IPS-18a (cell line): Measurements from ENCODE around the gene FXYD7.
"Not testable (repeated sequence)": the region's sequence is repeated elsewhere in the genome, so short reads cannot be mapped to it uniquely, and the experiment has no call there.

Experiments
- H3K27ac ChIP-seq: one replicate; pipeline ENCODE4 v1.5.1; 2013; ENCODE audit warnings: low read length
- H3K27me3 ChIP-seq: one replicate; pipeline ENCODE4 v1.6.1; 2013; ENCODE audit warnings: mild to moderate bottlenecking, low read length; ENCODE audit not compliant: control insufficient read depth, insufficient read depth
- H3K36me3 ChIP-seq: one replicate; pipeline ENCODE4 v1.6.1; 2013; ENCODE audit warnings: low read depth, low read length; ENCODE audit not compliant: control insufficient read depth
- H3K4me1 ChIP-seq: one replicate; pipeline ENCODE4 v1.6.1; 2013; ENCODE audit warnings: low read depth, low read length; ENCODE audit not compliant: control insufficient read depth
- H3K4me3 ChIP-seq: one replicate; pipeline ENCODE4 v1.5.1; 2013; ENCODE audit warnings: low read length
- H3K9ac ChIP-seq: one replicate; pipeline ENCODE4 v1.6.1; 2013; ENCODE audit warnings: mild to moderate bottlenecking, low read length, moderate library complexity
- H3K9me3 ChIP-seq: one replicate; pipeline ENCODE4 v1.6.1; 2013; ENCODE audit warnings: low read depth, low read length; ENCODE audit not compliant: control insufficient read depth

The FXYD7 gene

DNA sequence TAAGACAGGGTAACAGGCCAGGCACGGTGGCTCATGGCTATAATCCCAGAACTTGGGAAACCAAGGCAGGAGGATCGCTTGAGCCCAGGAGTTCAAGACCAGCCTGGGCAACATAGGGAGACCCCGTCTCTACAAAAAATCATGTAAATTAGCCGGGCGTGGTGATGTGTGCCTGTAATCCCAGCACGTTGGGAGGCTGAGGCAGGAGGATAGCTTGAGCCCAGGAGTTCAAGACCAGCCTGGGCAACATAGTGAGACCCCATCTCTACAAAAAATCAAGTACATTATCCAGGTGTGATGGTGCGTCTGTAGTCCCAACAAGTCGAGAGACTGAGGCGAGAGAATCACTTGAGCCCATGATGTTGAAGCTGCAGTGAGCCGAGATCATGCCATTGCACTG, 39.4 kb upstream of the FXYD7 start:
- H3K4me3 ChIP-seq, H3K36me3 ChIP-seq, H3K9ac ChIP-seq, H3K9me3 ChIP-seq, H3K27me3 ChIP-seq, H3K4me1 ChIP-seq, H3K27ac ChIP-seq: not testable (repeated sequence)

DNA sequence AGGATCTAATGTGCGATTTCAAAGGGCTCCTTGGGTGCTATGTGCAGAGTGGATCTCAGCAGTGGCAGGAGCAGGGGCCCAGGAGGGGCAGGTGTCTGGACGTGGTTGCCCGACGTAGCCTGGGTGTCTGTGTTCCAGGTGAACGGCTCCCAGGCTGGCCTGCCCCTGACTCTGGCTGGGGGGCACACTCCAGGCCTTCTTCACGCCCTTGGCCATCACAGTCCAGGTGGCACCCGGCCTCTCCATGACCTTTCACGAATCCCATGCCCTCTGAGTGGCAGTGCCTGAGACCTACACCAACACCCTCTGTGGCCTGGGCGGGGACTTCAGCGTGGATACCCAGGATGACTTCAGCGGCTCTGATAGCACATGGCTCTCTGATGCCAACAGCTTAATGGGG, 38.7 kb upstream of the FXYD7 start:
- Histone ChIP-seq H3K27me3 (no peaks in the 10 kb centered on the region), H3K4me1 (no peaks in the 10 kb centered on the region)

DNA sequence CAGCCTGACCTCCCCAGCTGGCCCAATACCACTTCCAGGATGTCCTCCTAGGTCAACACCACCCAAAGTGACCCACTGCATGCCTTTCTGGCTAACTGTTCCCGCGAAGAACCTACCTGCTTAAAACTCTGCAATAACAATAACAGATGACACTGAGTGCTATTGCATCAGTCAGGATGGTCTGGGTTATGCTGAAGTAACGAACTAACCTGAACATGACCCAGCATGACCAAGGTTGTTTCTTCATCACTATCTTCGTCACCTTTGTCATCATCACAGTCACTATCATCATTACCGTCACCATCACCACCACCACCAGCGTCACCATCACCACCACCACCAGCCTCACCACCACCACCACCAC, 38.0 kb upstream of the FXYD7 start:
- Histone ChIP-seq H3K4me3 (no peak overlapping the region), H3K9me3 (no peaks in the 10 kb centered on the region), H3K27ac (no peak overlapping the region)

More for the DNA sequence above, 38.7 kb upstream of the FXYD7 start:
- no peak overlapping the region for H3K9ac ChIP-seq
- no peaks in the 10 kb centered on the region for H3K9me3 ChIP-seq
- no peak overlapping the region for H3K27ac ChIP-seq
- no peak overlapping the region for H3K4me3 ChIP-seq
- no peaks in the 10 kb centered on the region for H3K36me3 ChIP-seq

DNA sequence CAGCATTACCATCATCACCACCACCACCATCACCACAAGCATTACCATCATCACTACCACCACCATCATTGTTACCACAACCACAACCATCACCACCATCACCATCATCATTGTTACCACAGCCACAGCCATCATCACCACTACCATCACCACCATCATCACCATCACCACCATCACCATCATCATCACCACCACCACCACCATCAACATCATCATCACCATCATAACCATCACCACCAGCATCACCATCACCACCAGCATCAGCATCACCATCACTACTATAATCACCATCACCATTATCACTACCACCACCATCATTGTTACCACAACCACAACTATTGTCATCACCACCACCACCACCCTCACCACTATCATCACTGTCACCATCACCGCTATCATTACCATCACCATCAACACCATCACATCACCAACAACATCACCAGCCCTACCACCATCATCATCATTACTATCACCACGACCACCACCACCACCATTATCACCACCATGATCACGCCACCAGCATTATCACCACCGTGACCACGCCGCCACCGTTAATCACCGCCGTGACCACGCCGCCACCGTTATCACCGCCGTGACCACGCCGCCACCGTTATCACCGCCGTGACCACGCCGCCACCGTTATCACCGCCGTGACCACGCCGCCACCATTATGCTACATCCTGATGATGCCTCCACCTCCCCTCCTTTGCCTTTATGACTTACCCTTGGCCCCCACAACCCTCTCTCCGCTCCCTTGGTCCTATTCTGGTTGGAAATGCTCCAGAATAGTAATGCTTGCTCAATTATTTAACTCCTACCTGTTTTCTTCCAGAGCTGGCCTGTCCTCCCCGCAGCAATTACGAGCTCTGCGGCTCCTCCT, 37.4 kb upstream of the FXYD7 start:
- H3K27ac ChIP-seq: no peak overlapping the region
- no peak overlapping the region for H3K4me3 ChIP-seq
- no peaks in the 10 kb centered on the region for H3K4me1 ChIP-seq
- no peak overlapping the region for H3K9ac ChIP-seq
- no peaks in the 10 kb centered on the region for H3K27me3 ChIP-seq
- no peaks in the 10 kb centered on the region for H3K36me3 ChIP-seq
- H3K9me3 ChIP-seq: no peaks in the 10 kb centered on the region

More for the DNA sequence above, 38.0 kb upstream of the FXYD7 start:
- Histone ChIP-seq H3K27me3 (no peaks in the 10 kb centered on the region), H3K9ac (no peak overlapping the region), H3K4me1 (no peaks in the 10 kb centered on the region), H3K36me3 (no peaks in the 10 kb centered on the region)

DNA sequence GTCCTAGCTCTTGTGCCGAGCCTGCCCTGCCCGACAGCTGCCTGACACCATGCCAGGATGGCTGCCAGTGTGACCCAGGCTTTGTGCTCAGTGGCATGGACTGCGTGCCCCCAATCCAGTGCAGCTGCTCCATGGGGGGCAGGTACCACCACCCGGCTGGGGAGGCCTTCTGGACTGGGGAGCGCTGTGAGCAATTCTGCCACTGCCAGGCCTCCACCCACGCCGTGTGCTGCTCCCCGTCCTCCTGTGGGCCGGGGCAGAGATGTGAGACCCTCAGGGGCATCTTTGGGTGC, 36.8 kb upstream of the FXYD7 start:
- Histone ChIP-seq H3K27ac (no peak overlapping the region), H3K9ac (no peak overlapping the region), H3K36me3 (no peaks in the 10 kb centered on the region), H3K4me1 (no peaks in the 10 kb centered on the region), H3K27me3 (no peaks in the 10 kb centered on the region), H3K4me3 (no peak overlapping the region), H3K9me3 (no peaks in the 10 kb centered on the region)

DNA sequence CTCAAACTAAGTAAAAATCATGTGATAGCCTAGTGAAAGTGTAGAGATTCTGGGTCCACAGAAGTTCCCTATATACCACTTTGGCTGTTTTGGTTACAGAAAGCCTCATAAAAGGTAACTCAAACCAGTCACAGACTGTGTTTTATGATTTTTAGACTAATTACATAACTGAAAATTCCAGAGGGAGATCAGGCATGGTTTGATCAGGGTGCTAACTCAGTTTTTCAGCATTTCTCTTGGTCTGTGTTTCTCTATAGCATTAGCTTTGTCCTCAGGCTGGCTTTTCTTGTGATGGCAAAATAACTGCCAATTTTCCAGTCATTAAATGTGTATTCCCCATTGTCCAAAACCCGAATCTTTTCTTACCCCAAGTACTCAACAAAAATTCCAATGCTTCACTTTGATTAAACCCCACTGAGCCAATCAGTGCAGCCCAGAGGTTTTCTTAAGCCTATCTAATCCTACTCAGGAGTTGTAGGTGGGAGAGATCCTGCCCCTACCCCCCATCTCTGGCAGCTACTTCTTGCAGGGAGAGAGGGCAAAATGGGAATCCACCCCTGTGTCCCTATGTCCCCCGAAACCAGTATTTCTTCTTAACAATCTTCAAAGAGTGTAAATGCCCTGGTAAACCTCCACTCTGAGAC, 36.0 kb upstream of the FXYD7 start:
- no peaks in the 10 kb centered on the region for H3K36me3 ChIP-seq
- no peaks in the 10 kb centered on the region for H3K27me3 ChIP-seq
- no peaks in the 10 kb centered on the region for H3K4me1 ChIP-seq
- H3K27ac ChIP-seq: no peak overlapping the region
- H3K4me3 ChIP-seq: no peak overlapping the region
- no peaks in the 10 kb centered on the region for H3K9me3 ChIP-seq
- H3K9ac ChIP-seq: no peak overlapping the region

DNA sequence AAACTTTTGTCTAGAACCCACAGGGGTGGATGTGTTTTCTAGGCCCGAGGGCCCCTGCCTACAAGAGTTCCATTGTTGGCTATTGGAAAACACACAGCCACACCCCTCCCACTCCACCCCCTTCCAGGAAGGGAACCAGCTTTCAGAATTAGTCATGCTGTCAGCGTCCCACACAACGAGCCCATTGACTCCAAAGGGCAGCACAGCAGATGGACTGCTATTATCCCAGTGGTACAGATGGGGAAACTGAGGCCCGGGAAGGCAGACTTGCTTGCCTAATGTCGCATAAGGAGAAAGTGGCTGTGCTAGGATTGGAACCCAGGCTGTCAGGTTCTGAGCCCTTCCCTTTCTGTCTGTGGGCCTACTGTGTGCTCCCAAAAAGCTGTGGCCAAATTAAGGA, 35.5 kb upstream of the FXYD7 start:
- Histone ChIP-seq H3K9ac (no peak overlapping the region), H3K9me3 (no peaks in the 10 kb centered on the region), H3K27me3 (no peaks in the 10 kb centered on the region), H3K4me3 (no peak overlapping the region), H3K27ac (no peak overlapping the region), H3K4me1 (no peaks in the 10 kb centered on the region), H3K36me3 (no peaks in the 10 kb centered on the region)

DNA sequence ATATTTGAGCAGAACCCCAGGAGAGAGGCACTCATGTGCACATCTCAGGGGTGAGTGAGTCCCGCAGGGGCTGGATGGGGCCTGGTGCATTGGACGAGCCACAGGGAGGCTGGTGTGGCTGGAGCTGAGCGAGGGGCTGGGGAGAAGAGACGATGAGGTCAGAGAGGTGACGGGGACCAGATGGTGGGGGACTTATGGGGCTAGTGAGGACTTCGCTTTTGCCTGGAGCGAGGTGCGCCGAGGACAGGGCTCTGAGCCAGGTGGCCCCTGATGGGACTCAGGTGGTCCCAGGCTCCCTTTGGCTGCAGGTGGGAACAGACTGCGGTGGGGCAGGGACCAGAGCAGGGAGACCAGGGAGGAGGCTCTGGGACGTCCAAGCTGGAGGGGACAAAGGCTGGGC, 34.3 kb upstream of the FXYD7 start:
- no peaks in the 10 kb centered on the region for H3K27me3 ChIP-seq
- H3K4me3 ChIP-seq: no peak overlapping the region
- no peak overlapping the region for H3K9ac ChIP-seq
- no peaks in the 10 kb centered on the region for H3K4me1 ChIP-seq
- H3K9me3 ChIP-seq: no peaks in the 10 kb centered on the region
- H3K36me3 ChIP-seq: no peaks in the 10 kb centered on the region
- H3K27ac ChIP-seq: no peak overlapping the region

DNA sequence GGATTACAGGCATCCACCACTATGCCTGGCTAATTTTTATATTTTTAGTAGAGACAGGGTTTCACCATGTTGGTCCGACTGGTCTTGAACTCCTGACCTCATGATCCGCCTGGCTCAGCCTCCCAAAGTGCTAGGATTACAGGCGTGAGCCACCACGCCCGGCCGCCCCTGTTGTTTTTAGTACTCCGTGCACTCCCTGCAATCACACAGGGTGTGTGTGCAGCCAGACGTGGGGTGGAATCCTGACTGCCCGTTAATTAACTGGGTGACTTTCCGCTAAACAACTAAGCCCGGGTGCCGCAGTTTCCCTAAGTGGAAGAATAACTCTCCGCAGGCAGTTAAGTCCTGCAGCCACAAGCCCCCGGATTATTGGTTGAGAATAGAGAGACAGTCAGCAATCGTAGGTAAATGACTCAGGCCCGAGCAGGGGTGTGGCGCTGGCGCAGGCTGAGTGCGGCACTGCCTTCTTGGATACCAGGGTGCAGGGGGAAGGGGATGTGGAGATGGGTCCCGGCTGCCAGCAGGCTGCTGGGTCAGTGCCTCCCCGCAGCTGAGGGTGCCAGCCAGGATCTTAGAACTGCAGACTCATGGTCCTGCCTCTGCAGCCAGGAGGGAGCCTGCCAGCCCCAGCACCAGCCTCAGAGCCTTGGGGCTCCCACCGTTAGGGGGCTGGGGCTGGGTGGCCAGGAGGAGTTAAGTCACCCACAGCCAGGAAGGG, 33.5 kb upstream of the FXYD7 start:
- Histone ChIP-seq H3K4me3 (no peak overlapping the region), H3K4me1 (peaks cover 4% of the 10 kb centered on the region), H3K27ac (no peak overlapping the region), H3K27me3 (no peaks in the 10 kb centered on the region), H3K9me3 (no peaks in the 10 kb centered on the region), H3K36me3 (no peaks in the 10 kb centered on the region), H3K9ac (no peak overlapping the region)

DNA sequence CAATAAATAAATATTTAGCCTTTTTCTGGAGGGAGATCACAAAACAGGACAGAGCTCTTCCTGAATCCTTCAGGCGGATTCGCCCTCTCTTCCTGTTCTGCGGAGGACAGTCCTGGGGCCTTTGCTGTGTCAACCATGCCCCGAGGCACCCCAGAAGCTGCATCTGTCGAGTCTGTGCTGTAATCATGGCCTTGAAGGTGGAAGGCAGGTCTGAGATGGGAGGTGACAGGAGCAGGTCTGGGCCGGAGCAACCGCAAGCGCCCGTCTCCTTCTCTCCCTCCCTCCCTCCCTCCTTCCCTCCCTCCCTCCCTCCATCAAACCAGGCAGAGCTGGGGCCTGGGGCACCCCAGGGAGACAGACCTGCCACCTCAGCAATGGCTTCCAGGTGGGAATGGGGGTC, 32.1 kb upstream of the FXYD7 start:
- Histone ChIP-seq H3K9me3 (no peaks in the 10 kb centered on the region), H3K27ac (no peak overlapping the region), H3K4me3 (no peak overlapping the region), H3K4me1 (peaks cover 9% of the 10 kb centered on the region), H3K27me3 (no peaks in the 10 kb centered on the region), H3K36me3 (no peaks in the 10 kb centered on the region), H3K9ac (no peak overlapping the region)

DNA sequence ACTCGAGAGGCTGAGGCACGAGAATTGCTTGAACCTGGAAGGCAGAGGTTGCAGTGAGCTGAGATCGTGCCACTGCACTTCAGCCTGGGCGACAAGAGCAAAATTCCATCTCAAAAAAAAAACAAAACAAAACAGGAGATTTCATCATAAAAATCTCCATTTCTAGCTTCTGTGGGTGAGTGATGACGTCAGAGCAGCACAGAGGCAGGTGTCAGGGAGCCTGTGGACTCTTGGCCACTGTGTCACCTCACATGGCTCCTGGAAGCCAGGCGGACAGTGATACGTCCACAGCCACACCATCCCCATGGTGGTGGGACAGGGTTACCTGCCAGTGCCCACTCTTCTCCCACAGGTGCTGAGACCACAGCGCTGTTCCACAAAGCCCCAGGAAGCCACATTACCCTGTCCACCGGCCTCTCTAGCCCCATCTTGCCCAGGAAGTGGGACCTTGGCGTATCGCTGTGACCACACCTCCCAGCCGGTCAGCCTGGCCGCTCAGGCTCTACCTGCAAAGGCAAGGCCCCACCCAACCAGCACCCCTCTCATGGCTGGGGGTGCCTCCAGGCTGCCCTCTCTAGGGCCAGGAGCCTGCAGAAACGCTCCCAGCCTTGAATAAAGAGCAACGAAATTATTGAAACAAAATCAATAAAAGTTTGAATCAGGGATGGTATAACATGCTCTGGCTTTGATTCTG, 29.9 kb upstream of the FXYD7 start:
- no peaks in the 10 kb centered on the region for H3K27me3 ChIP-seq
- no peak overlapping the region for H3K9ac ChIP-seq
- no peaks in the 10 kb centered on the region for H3K9me3 ChIP-seq
- H3K4me3 ChIP-seq: no peak overlapping the region
- peaks cover 9% of the 10 kb centered on the region for H3K4me1 ChIP-seq
- H3K36me3 ChIP-seq: no peaks in the 10 kb centered on the region
- H3K27ac ChIP-seq: no peak overlapping the region
